GM12878 (cell line): ENCODE data around the gene THBS1.

Experiments used
- ATF2 ChIP-seq: IDR thresholded peaks from 2 replicates; pipeline ENCODE4 v1.6.1; 2012; ENCODE audit warnings: low read length, inconsistent platforms
- CREB1 ChIP-seq: IDR thresholded peaks from 2 replicates; pipeline ENCODE4 v1.6.1; 2012; ENCODE audit warnings: low read depth, mild to moderate bottlenecking, inconsistent platforms
- CTCF ChIP-seq, 3 experiments: IDR thresholded peaks in 2 of 3; conservative IDR thresholded peaks in 1 of 3; 2 replicates each; pipeline ENCODE4 v1.5.1; 2011; ENCODE audit warnings: low read depth in 3 of 3, low read length in 3 of 3, mild to moderate bottlenecking in 3 of 3, control low read depth in 2 of 3, moderate library complexity in 2 of 3, inconsistent platforms in 1 of 3, mixed read lengths in 1 of 3; ENCODE audit not compliant: control insufficient read depth in 2 of 3, insufficient read depth in 1 of 3; ENCODE audit errors: extremely low read depth in 1 of 3
- EZH2 ChIP-seq: IDR thresholded peaks from 2 replicates; pipeline ENCODE4 v1.6.1; 2012; ENCODE audit warnings: low read depth, mild to moderate bottlenecking, control low read depth, inconsistent platforms, low read length, borderline replicate concordance; ENCODE audit not compliant: control insufficient read depth
- POLR2A ChIP-seq: IDR thresholded peaks from 2 replicates; pipeline ENCODE4 v1.6.1; 2011; ENCODE audit warnings: low read depth, mild to moderate bottlenecking, low read length
- POLR2AphosphoS5 ChIP-seq: IDR thresholded peaks from 2 replicates; pipeline ENCODE4 v1.6.1; 2011; ENCODE audit warnings: mild to moderate bottlenecking, low read length, inconsistent platforms
- RAD21 ChIP-seq: IDR thresholded peaks from 2 replicates; pipeline ENCODE4 v1.6.1; 2011; ENCODE audit warnings: mild to moderate bottlenecking, low read depth, low read length, moderate library complexity; ENCODE audit not compliant: insufficient read depth
- RFX5 ChIP-seq: IDR thresholded peaks from 2 replicates; pipeline ENCODE4 v1.6.1; 2011; ENCODE audit warnings: low read depth, low read length, improper control_type of control experiment
- ZZZ3 ChIP-seq: IDR thresholded peaks from 2 replicates; pipeline ENCODE4 v1.6.1; 2011; ENCODE audit warnings: low read depth; ENCODE audit not compliant: control insufficient read depth, insufficient read length
- TF ChIP-seq, protein P1 (sequence below): IDR thresholded peaks from 2 replicates; pipeline ENCODE4 v1.6.1; 2012; ENCODE audit warnings: mild to moderate bottlenecking, low read depth, low read length
- TF ChIP-seq, protein P2 (sequence below): IDR thresholded peaks from 2 replicates; pipeline ENCODE4 v1.6.1; 2011; ENCODE audit warnings: borderline replicate concordance, low read depth, mild to moderate bottlenecking, moderate library complexity, low read length; ENCODE audit not compliant: insufficient read depth, poor library complexity, severe bottlenecking

DNA sequence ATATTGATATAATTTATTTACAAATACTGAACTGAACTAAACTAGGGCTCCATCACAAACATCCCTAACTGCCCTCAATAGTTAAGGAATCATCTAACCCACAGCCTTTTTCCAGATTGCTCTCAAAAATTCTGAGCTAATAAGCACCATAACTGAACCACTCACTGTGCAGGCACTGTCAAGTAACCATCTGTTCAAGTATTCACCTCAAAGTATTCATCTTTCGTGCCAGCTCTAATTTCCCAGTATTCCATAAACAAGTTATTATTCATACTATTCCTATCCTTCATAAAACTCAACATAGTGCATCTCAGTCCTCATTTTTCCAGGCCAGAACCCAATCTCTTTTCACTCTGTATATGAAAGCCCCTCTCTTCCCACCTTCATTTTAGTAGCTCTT, 41.1 kb downstream of the THBS1 start:
- no peak for TF ChIP-seq POLR2A
- TF ChIP-seq POLR2AphosphoS5 = no peak
- no peak for TF ChIP-seq CTCF (IDR thresholded peaks at IDR 0.05 in 2 of 3, conservative IDR thresholded peaks at IDR 0.05 in 1 of 3; ENCODE audit: control insufficient read depth in 2 of 3, extremely low read depth in 1 of 3, insufficient read depth in 1 of 3, low read depth in 3 of 3, low read length in 3 of 3)
- TF ChIP-seq CREB1 = no peak
- no peak for TF ChIP-seq ATF2
- TF ChIP-seq EZH2 = no peak
- no peak for TF ChIP-seq ZZZ3
- no peak for TF ChIP-seq RFX5
- TF ChIP-seq, protein P1, sequence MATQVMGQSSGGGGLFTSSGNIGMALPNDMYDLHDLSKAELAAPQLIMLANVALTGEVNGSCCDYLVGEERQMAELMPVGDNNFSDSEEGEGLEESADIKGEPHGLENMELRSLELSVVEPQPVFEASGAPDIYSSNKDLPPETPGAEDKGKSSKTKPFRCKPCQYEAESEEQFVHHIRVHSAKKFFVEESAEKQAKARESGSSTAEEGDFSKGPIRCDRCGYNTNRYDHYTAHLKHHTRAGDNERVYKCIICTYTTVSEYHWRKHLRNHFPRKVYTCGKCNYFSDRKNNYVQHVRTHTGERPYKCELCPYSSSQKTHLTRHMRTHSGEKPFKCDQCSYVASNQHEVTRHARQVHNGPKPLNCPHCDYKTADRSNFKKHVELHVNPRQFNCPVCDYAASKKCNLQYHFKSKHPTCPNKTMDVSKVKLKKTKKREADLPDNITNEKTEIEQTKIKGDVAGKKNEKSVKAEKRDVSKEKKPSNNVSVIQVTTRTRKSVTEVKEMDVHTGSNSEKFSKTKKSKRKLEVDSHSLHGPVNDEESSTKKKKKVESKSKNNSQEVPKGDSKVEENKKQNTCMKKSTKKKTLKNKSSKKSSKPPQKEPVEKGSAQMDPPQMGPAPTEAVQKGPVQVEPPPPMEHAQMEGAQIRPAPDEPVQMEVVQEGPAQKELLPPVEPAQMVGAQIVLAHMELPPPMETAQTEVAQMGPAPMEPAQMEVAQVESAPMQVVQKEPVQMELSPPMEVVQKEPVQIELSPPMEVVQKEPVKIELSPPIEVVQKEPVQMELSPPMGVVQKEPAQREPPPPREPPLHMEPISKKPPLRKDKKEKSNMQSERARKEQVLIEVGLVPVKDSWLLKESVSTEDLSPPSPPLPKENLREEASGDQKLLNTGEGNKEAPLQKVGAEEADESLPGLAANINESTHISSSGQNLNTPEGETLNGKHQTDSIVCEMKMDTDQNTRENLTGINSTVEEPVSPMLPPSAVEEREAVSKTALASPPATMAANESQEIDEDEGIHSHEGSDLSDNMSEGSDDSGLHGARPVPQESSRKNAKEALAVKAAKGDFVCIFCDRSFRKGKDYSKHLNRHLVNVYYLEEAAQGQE = no peak
- TF ChIP-seq RAD21 = no peak
- TF ChIP-seq, protein P2, sequence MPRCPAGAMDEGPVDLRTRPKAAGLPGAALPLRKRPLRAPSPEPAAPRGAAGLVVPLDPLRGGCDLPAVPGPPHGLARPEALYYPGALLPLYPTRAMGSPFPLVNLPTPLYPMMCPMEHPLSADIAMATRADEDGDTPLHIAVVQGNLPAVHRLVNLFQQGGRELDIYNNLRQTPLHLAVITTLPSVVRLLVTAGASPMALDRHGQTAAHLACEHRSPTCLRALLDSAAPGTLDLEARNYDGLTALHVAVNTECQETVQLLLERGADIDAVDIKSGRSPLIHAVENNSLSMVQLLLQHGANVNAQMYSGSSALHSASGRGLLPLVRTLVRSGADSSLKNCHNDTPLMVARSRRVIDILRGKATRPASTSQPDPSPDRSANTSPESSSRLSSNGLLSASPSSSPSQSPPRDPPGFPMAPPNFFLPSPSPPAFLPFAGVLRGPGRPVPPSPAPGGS = no peak
